Sciatic nerve (tissue), 2 donors: ENCODE results near the gene PTBP3. TPM values are rescaled to one million over a fixed set of nuclear protein-coding genes. Genes with fewer than 3 reads are reported as not detected.

ENCODE experiments used
- ATAC-seq: fragments of 200-7000 bp; cut with Tn5 transposase; one replicate; pipeline ENCODE4 v1.9.1; 2020; ENCODE audit warnings: mild to moderate bottlenecking, moderate library complexity
- DNase-seq: peaks from one replicate; pipeline ENCODE4 v3.0.0-alpha.2; 2020; ENCODE audit warnings: low spot score
- intact Hi-C: fragments of 100-400 bp; cut with DNase I; formaldehyde crosslinking; loops from one replicate; pipeline ENCODE4 v1.14.2; 2022
- total RNA-seq: library from RNA; stranded (reverse); fragmentation: NEBNext Ultra II Directional; extraction: Animal tissue kit (Norgen Biotek cat#: 25700); gene quantifications from one replicate; pipeline ENCODE4 v1.2.1, GENCODE V29; 2021
- donor health status: DM: no; HTN: no; CAD: no.
- donor health status: DM: no; HTN: no; CAD: no.

PTBP3 gene
- total RNA-seq, 1 donor from 2014 or later = 61.7 TPM

DNA sequence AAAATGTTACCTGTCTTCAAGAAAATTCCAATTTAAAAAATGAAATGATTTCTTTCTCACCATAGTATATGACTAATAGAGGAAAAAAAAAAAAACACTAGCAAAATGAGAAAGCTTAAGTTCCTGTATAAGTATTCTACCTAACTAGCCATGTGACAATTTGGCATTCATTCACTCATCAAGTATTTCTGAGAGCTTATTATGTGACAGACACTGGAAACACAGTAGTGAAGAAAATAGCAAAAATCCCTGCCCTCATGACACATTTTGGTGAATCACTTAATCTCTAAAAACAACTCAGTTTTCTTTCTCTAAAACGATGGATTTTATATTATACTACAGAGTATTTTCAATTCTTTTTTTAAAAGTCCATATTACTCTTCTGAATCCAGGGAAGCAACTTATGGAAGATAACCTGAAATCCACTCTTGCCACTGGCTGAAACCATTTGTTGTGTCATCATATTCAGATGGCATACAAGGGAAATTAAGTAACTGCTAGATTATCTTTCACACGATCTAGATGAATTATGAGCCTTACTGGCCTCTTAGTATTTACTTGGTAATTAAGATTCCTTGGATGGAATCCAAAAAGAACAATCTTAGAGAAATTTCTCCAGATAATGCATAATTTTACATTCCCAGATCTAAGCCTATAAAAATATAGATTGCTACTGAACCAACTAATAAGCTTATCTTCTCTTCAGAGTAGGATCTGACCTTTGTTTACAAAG lies 5.5 kb downstream of the PTBP3 start:
- ATAC-seq (no peak), DNase-seq (no peak)
- intact Hi-C loops = no loop called here

DNA sequence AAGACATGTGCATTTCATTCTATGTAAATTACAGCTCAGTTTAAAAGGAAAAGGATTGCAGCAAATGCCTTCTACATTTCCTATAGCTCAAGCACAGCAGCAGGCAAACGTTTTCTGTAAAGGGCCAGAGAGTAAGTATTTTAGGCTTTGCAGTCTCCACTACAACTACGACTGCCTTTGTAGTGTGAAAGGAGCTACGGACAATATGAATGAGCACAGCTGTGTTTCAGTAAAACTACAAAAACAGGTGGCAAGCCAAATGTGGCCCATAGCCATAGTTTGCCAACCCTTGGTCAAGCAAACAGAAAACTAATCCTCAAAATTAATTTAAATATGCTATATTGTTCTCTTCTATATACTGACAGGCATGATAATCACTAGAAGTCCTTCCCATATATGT lies 7.2 kb downstream of the PTBP3 start:
- intact Hi-C loops = no loop called here
- ATAC-seq (no peak), DNase-seq (no peak)

DNA sequence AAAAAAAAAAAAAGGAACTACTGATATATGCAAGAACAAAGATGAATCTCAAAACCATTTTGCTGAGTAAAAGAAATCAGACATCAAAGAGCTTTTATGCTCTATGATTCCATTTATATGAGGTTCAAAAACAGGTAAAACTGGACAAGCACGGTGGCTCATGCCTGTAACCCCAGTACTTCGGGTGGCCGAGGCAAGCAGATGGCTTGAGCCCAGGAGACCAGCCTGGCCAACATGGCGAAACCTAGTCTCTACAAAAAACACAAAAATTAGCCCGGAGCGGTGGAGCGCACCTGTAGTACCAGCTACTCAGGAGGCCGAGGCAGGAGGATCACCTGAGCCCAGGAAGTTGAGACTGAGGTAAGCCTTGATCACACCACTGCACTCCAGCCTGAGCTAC lies 7.8 kb downstream of the PTBP3 start:
- intact Hi-C loops = no loop called here
- ATAC-seq (no peak), DNase-seq (no peak)

DNA sequence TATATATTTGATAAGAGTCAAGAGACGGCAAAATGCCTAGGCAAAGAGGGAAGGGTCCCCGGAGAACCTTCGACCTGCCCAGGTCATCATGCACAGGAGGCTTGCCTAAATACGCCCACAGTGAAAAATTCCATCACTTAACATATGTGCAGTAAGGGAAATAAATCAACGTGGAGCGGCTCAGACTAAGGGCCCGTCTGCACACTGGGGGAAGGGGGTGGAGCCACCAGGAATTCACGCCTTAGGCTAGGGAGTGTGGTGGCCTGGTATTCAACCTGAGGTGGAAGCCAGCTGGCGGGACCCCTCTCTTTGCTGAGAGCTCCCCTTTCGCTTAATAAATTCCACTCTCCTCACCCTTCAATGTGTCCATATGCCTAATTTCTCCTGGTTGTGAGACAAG lies 8.3 kb downstream of the PTBP3 start:
- ATAC-seq (no peak), DNase-seq (no peak)
- intact Hi-C loops = no loop called here

DNA sequence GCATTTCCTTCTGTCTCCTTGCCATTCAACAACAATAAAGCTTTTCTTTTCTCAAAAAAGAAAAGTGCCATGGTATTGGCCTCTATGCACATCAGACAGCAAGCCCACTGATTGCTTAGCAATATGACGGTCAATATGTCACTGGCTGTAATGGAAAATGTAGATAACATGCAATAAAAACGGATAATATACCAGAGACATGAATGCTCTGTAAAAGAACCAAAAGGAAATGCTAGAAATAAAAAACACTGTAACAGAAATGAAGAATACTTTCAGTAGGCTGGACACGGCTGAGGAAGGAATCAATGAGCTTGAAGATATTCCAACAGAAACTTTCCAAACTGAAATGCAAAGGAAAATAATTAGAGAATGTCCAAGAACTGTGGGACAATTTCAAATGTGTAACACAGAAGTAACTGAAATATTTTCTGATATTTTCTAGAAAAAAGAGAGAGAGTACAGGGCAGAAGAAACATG lies 10.0 kb downstream of the PTBP3 start:
- intact Hi-C loops = no loop called here
- DNase-seq (no peak), ATAC-seq (no peak)

DNA sequence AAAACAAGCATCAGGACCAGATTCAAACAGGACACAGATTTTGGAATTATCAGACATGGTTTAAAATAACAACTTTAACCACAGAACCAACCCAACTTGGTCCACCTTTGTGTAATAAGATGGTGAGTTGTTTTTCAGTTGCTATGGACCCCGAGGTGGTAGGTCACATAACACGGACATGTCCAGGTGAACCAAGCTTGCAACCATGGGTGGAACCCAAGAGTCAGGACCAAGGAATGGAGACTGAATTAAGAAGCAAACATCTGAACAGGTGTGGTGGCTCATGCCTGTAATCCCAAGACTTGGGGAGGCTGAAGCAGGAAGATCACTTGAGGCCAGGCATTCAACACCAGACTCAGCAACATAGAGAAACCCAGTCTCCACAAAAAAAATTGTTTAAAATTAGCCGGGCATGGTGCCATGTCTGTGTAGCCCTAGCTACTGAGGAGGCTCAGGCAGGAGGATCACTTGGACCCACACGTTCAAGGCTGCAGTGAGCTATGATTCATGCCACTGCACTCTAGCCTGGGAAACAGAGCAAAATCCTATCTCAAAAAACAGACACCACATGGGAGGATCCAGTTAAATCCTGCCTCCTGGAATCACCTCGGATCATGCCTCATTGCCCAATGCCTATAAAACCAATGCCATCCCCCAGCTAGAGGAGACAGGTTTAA lies 10.6 kb downstream of the PTBP3 start:
- no peak for DNase-seq
- intact Hi-C loops = no loop called here
- no peak for ATAC-seq

DNA sequence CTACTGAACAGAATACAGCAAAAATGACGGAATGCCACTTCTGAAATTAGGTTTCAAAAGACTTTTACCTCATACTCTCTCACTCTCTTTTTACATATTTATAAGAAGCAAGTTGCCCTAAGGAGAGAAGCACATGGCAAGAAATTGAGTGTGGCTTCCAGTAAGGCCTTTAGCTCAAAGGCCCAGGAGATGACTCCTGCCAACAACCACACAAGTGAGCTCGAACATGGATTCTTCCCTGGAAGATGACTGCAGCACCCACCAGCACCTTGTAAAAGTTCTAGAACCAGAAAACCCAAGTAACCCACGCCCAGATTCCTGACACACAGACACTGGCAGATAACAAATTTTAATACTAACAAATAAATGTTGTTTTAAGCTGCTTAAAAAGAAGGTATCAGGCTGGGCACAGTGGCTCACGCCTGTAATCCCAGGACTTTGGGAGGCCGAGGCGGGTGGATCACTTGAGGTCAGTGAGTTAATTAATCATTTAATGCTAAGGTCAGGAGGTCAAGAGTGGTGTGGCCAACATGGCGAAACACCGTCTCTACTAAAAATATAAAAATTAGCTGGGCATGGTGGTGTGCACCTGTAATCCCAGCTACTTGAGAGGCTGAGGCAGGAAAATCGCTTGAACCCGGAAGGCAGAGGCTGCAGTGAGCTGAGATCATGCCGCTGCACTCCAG lies 17.0 kb downstream of the PTBP3 start:
- ATAC-seq = no peak
- intact Hi-C loops = no loop called here
- DNase-seq = no peak

DNA sequence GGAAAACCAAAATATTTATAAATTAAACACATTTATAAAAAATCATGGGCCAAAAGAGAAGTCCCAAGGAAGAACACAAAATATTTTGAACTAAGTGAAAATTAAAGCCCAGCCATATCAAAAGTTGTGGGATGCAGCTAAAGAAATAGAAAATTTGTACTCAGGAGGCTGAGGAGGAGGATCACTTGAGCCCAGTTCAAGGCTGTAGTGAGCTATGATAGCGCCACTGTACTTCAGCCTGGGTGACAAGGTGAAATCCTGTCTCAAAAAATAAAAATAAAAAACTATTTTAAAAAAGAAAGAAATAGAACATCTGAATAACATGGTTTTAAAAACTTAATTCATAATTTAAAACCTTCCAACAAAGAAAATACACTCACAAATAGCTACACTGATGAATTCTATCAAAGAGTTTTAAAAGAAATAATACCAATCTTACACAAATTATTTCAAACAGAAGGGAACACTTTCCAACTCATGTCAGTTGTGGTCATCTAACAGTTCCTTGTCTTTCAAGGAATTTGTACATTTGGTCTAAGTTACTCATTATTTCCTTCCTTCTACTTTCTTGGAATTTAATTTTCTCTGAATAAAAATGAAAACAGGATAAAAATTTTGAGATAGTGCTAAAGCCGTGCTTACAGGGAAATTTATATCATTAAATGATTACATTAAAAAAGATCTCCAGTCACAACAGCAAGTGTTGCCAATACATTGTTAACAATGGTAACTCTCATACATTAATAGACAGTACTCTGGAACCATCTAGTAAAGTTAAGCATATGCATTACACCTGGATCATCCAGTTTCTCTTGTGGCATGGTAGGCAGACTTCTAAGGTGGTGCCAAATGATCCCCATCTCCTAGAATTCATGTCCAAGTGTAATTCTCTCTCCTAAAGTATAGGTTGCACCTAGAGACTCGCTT lies 17.8 kb downstream of the PTBP3 start:
- intact Hi-C loops = no loop called here
- no peak for ATAC-seq
- no peak for DNase-seq

DNA sequence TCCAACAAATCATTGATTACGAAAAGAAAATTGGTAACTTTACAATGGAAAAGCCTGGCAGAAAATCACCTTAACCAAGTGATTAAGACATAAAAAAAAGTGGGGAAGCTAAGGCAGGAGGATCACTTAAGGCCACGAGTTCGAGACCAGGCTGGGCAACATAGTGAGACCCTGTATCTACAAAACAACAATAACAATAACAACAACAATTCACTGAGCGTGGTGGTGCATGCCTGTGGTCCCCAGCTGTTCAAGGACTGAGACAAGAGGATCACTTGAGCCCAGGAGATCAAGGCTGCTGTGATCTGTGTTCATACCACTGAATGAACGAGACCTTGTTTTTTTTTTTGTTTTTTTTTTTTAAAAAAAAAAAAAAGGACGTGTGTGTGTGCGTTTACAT lies 21.3 kb downstream of the PTBP3 start:
- no peak for ATAC-seq
- no peak for DNase-seq
- intact Hi-C loops = no loop called here

DNA sequence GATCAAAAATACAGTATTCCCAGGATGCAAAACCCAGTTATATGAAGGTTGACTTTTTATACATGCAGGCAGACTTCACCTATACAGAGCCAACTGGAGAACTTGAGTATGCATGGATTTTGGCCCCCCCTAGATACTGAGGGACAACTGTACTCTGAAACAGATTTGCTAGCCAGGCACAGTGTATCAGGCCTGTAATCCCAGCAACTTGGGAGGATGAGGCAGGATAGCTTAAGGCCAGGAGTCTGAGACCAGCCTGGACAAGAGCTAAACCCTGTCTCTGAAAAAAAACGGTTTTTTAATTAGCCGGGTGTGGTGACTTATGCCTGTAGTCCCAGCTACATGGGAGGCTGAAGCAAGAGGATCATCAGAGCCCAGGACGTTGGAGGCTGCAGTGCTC lies 21.9 kb downstream of the PTBP3 start:
- ATAC-seq (no peak), DNase-seq (no peak)
- intact Hi-C loops = no loop called here

DNA sequence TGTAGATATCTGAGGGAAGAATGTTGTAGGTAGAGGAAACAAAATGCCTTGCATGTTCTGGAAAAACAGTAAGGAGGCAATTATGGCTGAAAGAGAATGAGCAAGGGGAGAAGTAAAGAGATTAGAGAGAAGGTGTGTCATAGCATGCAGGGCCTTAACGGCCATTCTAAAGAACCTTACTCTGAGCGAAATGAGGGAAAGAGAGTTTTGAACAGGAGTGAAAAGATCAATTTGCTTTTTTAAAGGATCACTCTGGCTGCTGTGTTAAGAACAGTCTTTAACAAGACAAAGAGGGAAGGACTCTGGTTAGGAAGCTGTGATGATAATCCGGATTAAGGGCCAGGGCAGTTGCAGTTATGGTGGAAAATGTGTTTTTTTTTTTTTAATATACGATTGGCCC lies 22.6 kb downstream of the PTBP3 start:
- intact Hi-C loops = no loop called here
- ATAC-seq (no peak), DNase-seq (no peak)

DNA sequence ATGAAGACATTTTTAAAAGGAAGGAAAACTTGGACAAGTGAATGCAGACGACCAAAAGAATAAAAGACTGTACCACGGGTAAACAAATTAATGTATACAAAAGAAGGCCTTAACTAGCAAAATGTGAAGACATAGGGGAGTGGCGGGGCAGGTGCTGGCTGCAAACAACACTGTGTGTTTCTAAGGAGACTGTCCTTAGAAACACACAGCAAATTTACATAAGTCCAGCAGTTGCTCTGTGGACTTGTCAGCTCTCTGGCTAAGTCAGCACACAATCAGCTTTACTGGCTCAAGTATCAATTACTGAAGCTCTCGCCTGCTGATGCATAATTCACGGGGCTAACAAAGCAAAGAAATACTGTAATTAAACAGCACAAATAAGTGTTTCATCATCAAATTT lies 24.8 kb downstream of the PTBP3 start:
- intact Hi-C loops = no loop called here
- ATAC-seq = no peak
- DNase-seq = no peak

DNA sequence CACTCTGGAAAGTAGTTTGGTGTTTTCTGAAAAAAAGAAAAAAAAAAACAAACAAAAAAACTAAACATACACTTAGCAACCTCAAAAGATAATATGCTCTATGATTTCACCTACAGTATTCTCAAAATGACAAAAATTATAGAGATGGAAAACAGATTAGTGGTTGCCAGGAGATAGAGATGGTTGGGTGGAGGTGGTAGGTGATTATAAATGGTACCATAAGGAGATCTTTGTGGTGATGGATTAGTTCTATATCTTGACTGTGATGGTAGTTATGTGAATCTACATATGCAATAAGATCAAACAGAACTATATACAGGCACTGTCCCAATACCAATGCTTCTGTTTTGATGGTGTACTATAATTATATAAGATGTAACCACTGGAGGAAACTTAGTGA lies 32.0 kb downstream of the PTBP3 start:
- intact Hi-C loops = no loop called here
- no peak for ATAC-seq
- DNase-seq = no peak

DNA sequence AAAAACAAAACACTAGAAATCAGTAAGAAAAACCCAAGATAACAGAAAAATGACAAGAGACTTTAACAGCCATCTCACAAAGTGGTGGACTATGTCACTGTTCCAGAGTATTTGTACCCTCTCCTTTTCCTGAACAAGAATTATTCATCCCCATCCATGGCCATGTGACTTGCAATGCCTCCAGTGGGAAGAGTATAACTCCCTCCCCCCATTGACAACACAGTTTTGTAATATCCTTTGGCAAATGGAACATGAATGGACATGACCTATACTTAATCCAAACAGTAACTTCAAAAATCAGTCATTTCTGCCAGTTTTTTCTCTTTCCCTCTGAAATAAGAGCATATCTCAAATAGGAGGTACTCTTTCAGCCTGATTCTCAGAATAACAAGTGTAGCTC lies 33.9 kb downstream of the PTBP3 start:
- ATAC-seq = peak; percentile 81
- DNase-seq = no peak
- intact Hi-C loops = no loop called here

DNA sequence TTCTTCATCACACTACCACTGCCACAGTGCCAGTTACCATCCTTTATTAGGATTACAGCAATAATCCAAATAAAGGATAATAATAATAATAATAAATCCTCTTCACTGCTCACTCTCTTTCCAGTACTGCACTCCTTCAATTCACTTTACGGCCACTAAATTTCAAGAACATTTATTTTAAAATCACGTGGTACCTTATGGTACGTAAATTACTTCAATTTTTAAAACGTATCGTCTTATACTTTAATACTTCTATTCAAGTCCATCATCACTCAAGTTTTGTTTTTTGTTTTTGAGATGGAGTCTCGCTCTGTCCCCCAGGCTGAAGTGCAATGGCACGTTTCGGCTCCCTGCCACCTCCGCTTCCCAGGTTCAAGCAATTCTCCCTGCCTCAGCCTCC lies 36.5 kb downstream of the PTBP3 start:
- DNase-seq (no peak), ATAC-seq (no peak)
- intact Hi-C loops = no loop called here

DNA sequence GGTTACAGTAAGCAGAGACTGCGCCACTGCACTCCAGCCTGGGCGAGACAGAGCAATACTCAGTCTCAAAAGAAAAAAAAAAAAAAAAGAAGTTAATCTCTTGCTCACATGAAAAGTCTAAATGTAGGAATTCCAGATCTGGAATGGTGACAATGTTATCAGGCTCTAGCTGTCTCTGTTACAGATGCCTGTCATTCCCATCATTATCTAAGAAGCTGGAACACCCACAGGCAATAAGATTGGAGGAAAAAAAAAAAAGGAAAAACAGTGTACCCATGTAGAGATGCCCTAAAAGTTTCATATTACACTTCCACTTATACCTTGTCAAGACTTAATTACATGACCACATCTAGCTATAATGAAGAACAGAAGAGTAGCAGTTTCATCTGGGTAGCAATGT lies 38.2 kb downstream of the PTBP3 start:
- ATAC-seq (no peak), DNase-seq (no peak)
- intact Hi-C loops = no loop called here

DNA sequence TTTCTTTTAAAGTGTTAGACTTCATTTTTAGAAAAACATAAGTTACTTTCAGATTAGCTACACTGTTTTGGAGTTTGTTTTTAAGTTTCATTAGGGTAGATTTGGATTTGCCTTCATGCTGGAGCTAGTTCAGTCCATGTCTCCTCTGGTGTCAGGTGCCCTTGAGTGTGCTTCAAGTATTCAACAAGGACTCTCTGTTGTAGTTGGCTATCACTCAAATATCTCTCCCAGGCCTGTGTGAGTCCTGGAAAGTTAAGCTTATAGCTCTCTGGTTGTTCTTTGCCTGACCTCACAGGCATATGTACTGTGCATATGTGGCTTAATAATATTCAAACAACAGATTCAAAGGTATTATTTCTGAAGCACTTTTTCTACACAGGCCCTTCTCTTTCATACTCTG lies 45.4 kb downstream of the PTBP3 start:
- DNase-seq (no peak), ATAC-seq (no peak)
- intact Hi-C loops = no loop called here

DNA sequence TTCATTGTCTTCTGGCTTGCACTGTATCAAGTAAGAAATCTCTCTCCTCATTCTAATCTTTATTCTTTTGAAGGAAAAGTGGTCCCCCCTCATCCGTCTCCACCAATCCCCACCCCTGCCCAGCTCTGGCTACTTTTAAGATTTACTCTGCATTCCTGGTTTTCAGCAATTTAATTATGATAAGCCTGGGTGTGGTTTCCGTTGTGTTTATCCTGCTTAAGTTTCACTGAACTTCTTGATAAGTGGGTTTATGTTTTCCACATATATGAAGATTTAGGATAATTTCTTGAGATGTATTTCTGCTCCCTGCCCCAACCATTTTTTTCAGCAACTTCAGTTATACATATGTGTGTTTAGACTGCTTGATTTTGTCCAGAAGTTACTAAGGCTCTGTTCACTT lies 46.5 kb downstream of the PTBP3 start:
- no peak for DNase-seq
- ATAC-seq = no peak
- intact Hi-C loops = no loop called here

DNA sequence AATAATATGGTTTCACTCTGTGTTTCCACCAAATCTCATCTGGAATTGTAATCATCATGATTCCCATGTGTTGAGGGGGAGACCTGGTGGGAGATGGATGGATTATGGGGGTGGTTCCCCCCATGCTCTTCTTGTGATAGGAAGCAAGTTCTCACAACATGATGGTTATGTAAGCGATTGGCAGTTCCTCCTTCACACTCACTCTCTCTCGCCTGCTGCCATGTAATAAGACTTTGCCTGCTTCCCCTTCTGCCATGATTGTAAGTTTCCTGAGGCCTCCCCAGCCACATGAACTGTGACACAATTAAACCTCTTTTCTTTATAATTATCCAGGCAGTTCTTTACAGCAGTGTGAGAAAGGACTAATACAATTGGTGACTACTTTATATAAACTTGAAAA lies 48.4 kb downstream of the PTBP3 start:
- ATAC-seq (no peak), DNase-seq (no peak)
- intact Hi-C loops = no loop called here
